GM23248 (cell line): ENCODE data around the gene SLC12A3. TPM values are rescaled to one million over a fixed set of nuclear protein-coding genes. Genes with fewer than 3 reads are reported as not detected.
A peak's percentile ranks its signal among the peaks of the same experiment; 100 is the strongest.

Source experiments
- DNase-seq: peaks from one replicate; pipeline ENCODE4 v3.0.0-alpha.2; 2015
- H2AFZ ChIP-seq: fragments of 200-600 bp; sonication (generic); 2 replicates; pipeline ENCODE4 v1.6.1; 2016; ENCODE audit warnings: antibody characterized with exemption
- H3F3A ChIP-seq: fragments of 200-600 bp; sonication (generic); 2 replicates; pipeline ENCODE4 v1.6.1; 2016; ENCODE audit warnings: mild to moderate bottlenecking, antibody characterized with exemption, mixed run types; ENCODE audit not compliant: insufficient read depth
- H3K27ac ChIP-seq: fragments of 200-600 bp; sonication (generic); 2 replicates; pipeline ENCODE4 v1.5.1; 2016; ENCODE audit warnings: mild to moderate bottlenecking
- H3K27me3 ChIP-seq: fragments of 200-600 bp; sonication (generic); replicated peaks from 2 replicates; pipeline ENCODE4 v1.6.1; 2016; ENCODE audit warnings: mild to moderate bottlenecking; ENCODE audit not compliant: insufficient read depth
- H3K36me3 ChIP-seq: fragments of 200-600 bp; sonication (generic); 2 replicates; pipeline ENCODE4 v1.6.1; 2016; ENCODE audit warnings: low read depth, mild to moderate bottlenecking
- H3K4me1 ChIP-seq: fragments of 200-600 bp; sonication (generic); 2 replicates; pipeline ENCODE4 v1.6.1; 2016; ENCODE audit warnings: mild to moderate bottlenecking; ENCODE audit not compliant: insufficient read depth
- H3K4me2 ChIP-seq: fragments of 200-600 bp; sonication (generic); one replicate; pipeline ENCODE4 v1.6.1; 2016; ENCODE audit warnings: mild to moderate bottlenecking; ENCODE audit not compliant: unreplicated experiment
- H3K4me3 ChIP-seq: fragments of 200-600 bp; sonication (generic); 2 replicates; pipeline ENCODE4 v1.5.1; 2016; ENCODE audit warnings: mild to moderate bottlenecking
- H3K79me2 ChIP-seq: fragments of 200-600 bp; sonication (generic); 2 replicates; pipeline ENCODE4 v1.6.1; 2016; ENCODE audit warnings: mild to moderate bottlenecking; ENCODE audit not compliant: insufficient read depth
- H3K9ac ChIP-seq: fragments of 200-600 bp; sonication (generic); 2 replicates; pipeline ENCODE4 v1.6.1; 2016; ENCODE audit warnings: mild to moderate bottlenecking
- H3K9me2 ChIP-seq: fragments of 200-600 bp; sonication (generic); 2 replicates; pipeline ENCODE4 v1.6.1; 2016; ENCODE audit warnings: mixed run types, mild to moderate bottlenecking, moderate library complexity; ENCODE audit not compliant: insufficient read depth
- H3K9me3 ChIP-seq: fragments of 200-600 bp; sonication (generic); one replicate; pipeline ENCODE4 v1.6.1; 2017; ENCODE audit warnings: low read depth
- H4K20me1 ChIP-seq: fragments of 200-600 bp; sonication (generic); 2 replicates; pipeline ENCODE4 v1.6.0; 2016; ENCODE audit not compliant: insufficient read depth
- EZH2 ChIP-seq: fragments of 200-600 bp; sonication (generic); IDR thresholded peaks from 2 replicates; pipeline ENCODE4 v1.6.1; 2018; ENCODE audit warnings: antibody characterized with exemption, mild to moderate bottlenecking; ENCODE audit not compliant: insufficient read depth, poor library complexity, severe bottlenecking
- EZH2phosphoT487 ChIP-seq: fragments of 200-600 bp; sonication (generic); IDR thresholded peaks from 2 replicates; pipeline ENCODE4 v1.6.1; 2018; ENCODE audit warnings: antibody characterized with exemption, moderate library complexity, mild to moderate bottlenecking, low read depth; ENCODE audit not compliant: insufficient read depth
- WGBS, 2 experiments: methylation state at CpG; one replicate each; pipeline ENCODE4 v1.1.6; 2015 to 2017; ENCODE audit warnings: low lambda C conversion rate in 2 of 2, low coverage in 1 of 2; ENCODE audit errors: missing lambda C conversion rate in 2 of 2; 5-methylcytosine and 5-hydroxymethylcytosine counted together
- in situ Hi-C: fragments of 300-500 bp; cut with MboI; formaldehyde crosslinking; loops from 2 replicates; pipeline ENCODE4 v1.15.0; 2020
- polyA plus RNA-seq: library from polyadenylated mRNA; unstranded; fragments of >200 nt; fragmentation: Nextera tagmentation; extraction: Ambion mirVana; gene quantifications from 2 replicates; pipeline ENCODE4 v1.2.1, GENCODE V29; 2016
- total RNA-seq: library from RNA; depleted of rRNA; stranded (reverse); fragments of >200 nt; shearing (Covaris generic); gene quantifications from 2 replicates; pipeline ENCODE4 v1.2.3, GENCODE V29; 2014

Gene SLC12A3
- total and polyA plus RNA-seq, 2 experiments from 2014 or later, result not detected

GRCh38 chr16:56869513-56870275, 4.7 kb downstream of the SLC12A3 start:
- Histone ChIP-seq H3K9ac (no peak overlapping the region), H3K4me2 (no peak overlapping the region), H3K9me3 (no peaks in the 10 kb centered on the region), H3K4me1 (0 out of 2 replicates have a peak, but pooled peaks cover 4% of the 10 kb centered on the region), H3F3A (no peaks in the 10 kb centered on the region), H3K9me2 (no peaks in the 10 kb centered on the region), H2AFZ (no peak overlapping the region), H3K27ac (no peak overlapping the region), H3K79me2 (no peaks in the 10 kb centered on the region), H3K4me3 (no peak overlapping the region), H4K20me1 (no peaks in the 10 kb centered on the region), H3K36me3 (no peaks in the 10 kb centered on the region), H3K27me3 (no peaks in the 10 kb centered on the region)
- in situ Hi-C loops, result loop anchor here (10.0 kb wide), 2 partner anchors 85 to 165 kb away; no protein-coding TSS in a partner anchor
- DNase-seq, result peak; percentile 48
- 90 to 92% methylated on average over 23 to 24 of the region's 24 CpGs for WGBS, 2 experiments
- TF ChIP-seq EZH2 (no peak), EZH2phosphoT487 (no peak)

GRCh38 chr16:56870276-56870888, 5.4 kb downstream of the SLC12A3 start:
- H3K4me2 ChIP-seq, result no peak overlapping the region
- no peaks in the 10 kb centered on the region for H3F3A ChIP-seq
- in situ Hi-C loops, result no loop called here
- H3K27me3 ChIP-seq, result no peaks in the 10 kb centered on the region
- no peak overlapping the region for H3K4me3 ChIP-seq
- no peaks in the 10 kb centered on the region for H4K20me1 ChIP-seq
- 0 out of 2 replicates have a peak, but pooled peaks cover 4% of the 10 kb centered on the region for H3K4me1 ChIP-seq
- no peaks in the 10 kb centered on the region for H3K79me2 ChIP-seq
- WGBS, 2 experiments, result 93% methylated on average over 11 to 14 of the region's 14 CpGs
- no peak overlapping the region for H2AFZ ChIP-seq
- TF ChIP-seq EZH2 (no peak), EZH2phosphoT487 (no peak)
- H3K27ac ChIP-seq, result no peak overlapping the region
- no peak overlapping the region for H3K9ac ChIP-seq
- H3K36me3 ChIP-seq, result no peaks in the 10 kb centered on the region
- no peak for DNase-seq
- H3K9me2 ChIP-seq, result no peaks in the 10 kb centered on the region
- H3K9me3 ChIP-seq, result no peaks in the 10 kb centered on the region

GRCh38 chr16:56871172-56871593, 6.2 kb downstream of the SLC12A3 start:
- Histone ChIP-seq H3K9me2 (no peaks in the 10 kb centered on the region), H3K4me2 (peak overlapping the region; percentile 8), H3K4me3 (no peak overlapping the region), H4K20me1 (no peaks in the 10 kb centered on the region), H3K79me2 (no peaks in the 10 kb centered on the region), H3K9ac (0 out of 2 replicates have a peak overlapping the region, but pooled peaks have one; percentile 17), H2AFZ (peak overlapping the region; percentile 33; the same call in 1 of the 2 replicates), H3K36me3 (no peaks in the 10 kb centered on the region), H3K27ac (no peak overlapping the region), H3F3A (no peaks in the 10 kb centered on the region), H3K4me1 (0 out of 2 replicates have a peak, but pooled peaks cover 4% of the 10 kb centered on the region), H3K9me3 (no peaks in the 10 kb centered on the region), H3K27me3 (no peaks in the 10 kb centered on the region)
- DNase-seq, result peak; percentile 87
- WGBS, 2 experiments, result 45 to 57% methylated on average over 7 of the region's 7 CpGs
- TF ChIP-seq EZH2 (no peak), EZH2phosphoT487 (no peak)
- in situ Hi-C loops, result no loop called here

- WGBS, 2 experiments, result 91 to 93% methylated on average over 10 of the region's 10 CpGs
- peak; percentile 9 for DNase-seq
These were observed 7.9 kb downstream of the SLC12A3 start for GRCh38 chr16:56872863-56873391.

More at GRCh38 chr16:56872863-56873391, 7.9 kb downstream of the SLC12A3 start:
- in situ Hi-C loops, result no loop called here
- Histone ChIP-seq H3F3A (no peaks in the 10 kb centered on the region), H3K9ac (no peak overlapping the region), H4K20me1 (no peaks in the 10 kb centered on the region), H3K4me3 (no peak overlapping the region), H3K27me3 (no peaks in the 10 kb centered on the region), H2AFZ (no peak overlapping the region), H3K27ac (no peak overlapping the region), H3K4me1 (0 out of 2 replicates have a peak, but pooled peaks cover 4% of the 10 kb centered on the region), H3K36me3 (no peaks in the 10 kb centered on the region), H3K9me2 (no peaks in the 10 kb centered on the region), H3K9me3 (no peaks in the 10 kb centered on the region), H3K4me2 (no peak overlapping the region), H3K79me2 (no peaks in the 10 kb centered on the region)
- TF ChIP-seq EZH2 (no peak), EZH2phosphoT487 (no peak)
